ENCODE measurements around the gene HMGN3. TPM values are rescaled to one million over a fixed set of nuclear protein-coding genes. Genes with fewer than 3 reads are reported as not detected.
A peak's percentile ranks its signal among the peaks of the same experiment; 100 is the strongest.

The HMGN3 gene
- total and polyA plus RNA-seq, 2 donors (not counting 1 experiment from before 2014, with no cell fraction given), result 30.2 to 56.0 TPM

- Histone ChIP-seq H3K4me1 (ENCODE audit: control insufficient read depth, extremely low read depth, insufficient read depth, low read length) (no peaks in the 10 kb centered on the region), H2AFZ (ENCODE audit: low read length) (no peak overlapping the region), H3K79me2 (ENCODE audit: control insufficient read depth, insufficient read depth, low read length) (peaks cover 11% of the 10 kb centered on the region), H3K27ac (ENCODE audit: insufficient read depth, low read length) (no peak overlapping the region), H3K36me3 (ENCODE audit: control insufficient read depth, insufficient read depth, low read length) (no peaks in the 10 kb centered on the region), H3K27me3 (ENCODE audit: control insufficient read depth, insufficient read depth, low read length) (no peaks in the 10 kb centered on the region), H3K9ac (ENCODE audit: insufficient read depth, low read length) (no peak overlapping the region), H4K20me1 (ENCODE audit: control insufficient read depth, extremely low read depth, insufficient read depth, low read length) (peaks cover 2% of the 10 kb centered on the region), H3K4me2 (ENCODE audit: extremely low read depth, insufficient read depth, low read length) (no peak overlapping the region), H3K9me3 (ENCODE audit: control insufficient read depth, insufficient read depth, low read depth, low read length) (no peaks in the 10 kb centered on the region), H3K4me3 (replicated peaks in 1 of 4; ENCODE audit: control extremely low read depth in 1 of 4, insufficient read depth in 1 of 4, low read depth in 3 of 4, low read length in 4 of 4) (no peak overlapping the region)
- peak in 1 of 2 donors; percentile 11 for DNase-seq (ENCODE audit: low read depth in 2 of 2)
- TF ChIP-seq CTCF (conservative IDR thresholded peaks at IDR 0.05 in 1 of 2, IDR thresholded peaks at IDR 0.05 in 1 of 2; ENCODE audit: low read depth in 1 of 2, low read length in 2 of 2) (no peak), EZH2 (IDR thresholded peaks at IDR 0.05; ENCODE audit: low read length, missing control alignments) (no peak)
These were observed 4.3 kb downstream of the HMGN3 start for GRCh38 chr6:79230149-79230548.

GRCh38 chr6:79227445-79227844 is 7.0 kb downstream of the HMGN3 start:
- no peak overlapping the region for H3K4me3 ChIP-seq (replicated peaks in 1 of 4; ENCODE audit: control extremely low read depth in 1 of 4, insufficient read depth in 1 of 4, low read depth in 3 of 4, low read length in 4 of 4)
- no peaks in the 10 kb centered on the region for H3K27me3 ChIP-seq (ENCODE audit: control insufficient read depth, insufficient read depth, low read length)
- H3K9ac ChIP-seq (ENCODE audit: insufficient read depth, low read length), result no peak overlapping the region
- H3K4me1 ChIP-seq (ENCODE audit: control insufficient read depth, extremely low read depth, insufficient read depth, low read length), result no peaks in the 10 kb centered on the region
- no peak for DNase-seq (ENCODE audit: low read depth in 2 of 2)
- peaks cover 2% of the 10 kb centered on the region for H4K20me1 ChIP-seq (ENCODE audit: control insufficient read depth, extremely low read depth, insufficient read depth, low read length)
- H3K79me2 ChIP-seq (ENCODE audit: control insufficient read depth, insufficient read depth, low read length), result peaks cover 9% of the 10 kb centered on the region
- no peaks in the 10 kb centered on the region for H3K36me3 ChIP-seq (ENCODE audit: control insufficient read depth, insufficient read depth, low read length)
- H2AFZ ChIP-seq (ENCODE audit: low read length), result no peak overlapping the region
- no peak for TF ChIP-seq EZH2 (IDR thresholded peaks at IDR 0.05; ENCODE audit: low read length, missing control alignments)
- no peak overlapping the region for H3K27ac ChIP-seq (ENCODE audit: insufficient read depth, low read length)
- no peaks in the 10 kb centered on the region for H3K9me3 ChIP-seq (ENCODE audit: control insufficient read depth, insufficient read depth, low read depth, low read length)
- no peak overlapping the region for H3K4me2 ChIP-seq (ENCODE audit: extremely low read depth, insufficient read depth, low read length)

GRCh38 chr6:79226660-79227059 is 7.8 kb downstream of the HMGN3 start:
- H4K20me1 ChIP-seq (ENCODE audit: control insufficient read depth, extremely low read depth, insufficient read depth, low read length), result peaks cover 1% of the 10 kb centered on the region
- H3K4me3 ChIP-seq (replicated peaks in 1 of 4; ENCODE audit: control extremely low read depth in 1 of 4, insufficient read depth in 1 of 4, low read depth in 3 of 4, low read length in 4 of 4), result no peak overlapping the region
- DNase-seq (ENCODE audit: low read depth in 2 of 2), result no peak
- H3K79me2 ChIP-seq (ENCODE audit: control insufficient read depth, insufficient read depth, low read length), result peaks cover 6% of the 10 kb centered on the region
- no peak overlapping the region for H2AFZ ChIP-seq (ENCODE audit: low read length)
- no peaks in the 10 kb centered on the region for H3K4me1 ChIP-seq (ENCODE audit: control insufficient read depth, extremely low read depth, insufficient read depth, low read length)
- H3K27me3 ChIP-seq (ENCODE audit: control insufficient read depth, insufficient read depth, low read length), result no peaks in the 10 kb centered on the region
- H3K4me2 ChIP-seq (ENCODE audit: extremely low read depth, insufficient read depth, low read length), result no peak overlapping the region
- no peak overlapping the region for H3K27ac ChIP-seq (ENCODE audit: insufficient read depth, low read length)
- H3K36me3 ChIP-seq (ENCODE audit: control insufficient read depth, insufficient read depth, low read length), result no peaks in the 10 kb centered on the region
- no peak overlapping the region for H3K9ac ChIP-seq (ENCODE audit: insufficient read depth, low read length)
- TF ChIP-seq EZH2 (IDR thresholded peaks at IDR 0.05; ENCODE audit: low read length, missing control alignments) (no peak), CTCF (conservative IDR thresholded peaks at IDR 0.05 in 1 of 2, IDR thresholded peaks at IDR 0.05 in 1 of 2; ENCODE audit: low read depth in 1 of 2, low read length in 2 of 2) (no peak)
- H3K9me3 ChIP-seq (ENCODE audit: control insufficient read depth, insufficient read depth, low read depth, low read length), result no peaks in the 10 kb centered on the region
